ENCODE data around the gene PML.

DNA sequence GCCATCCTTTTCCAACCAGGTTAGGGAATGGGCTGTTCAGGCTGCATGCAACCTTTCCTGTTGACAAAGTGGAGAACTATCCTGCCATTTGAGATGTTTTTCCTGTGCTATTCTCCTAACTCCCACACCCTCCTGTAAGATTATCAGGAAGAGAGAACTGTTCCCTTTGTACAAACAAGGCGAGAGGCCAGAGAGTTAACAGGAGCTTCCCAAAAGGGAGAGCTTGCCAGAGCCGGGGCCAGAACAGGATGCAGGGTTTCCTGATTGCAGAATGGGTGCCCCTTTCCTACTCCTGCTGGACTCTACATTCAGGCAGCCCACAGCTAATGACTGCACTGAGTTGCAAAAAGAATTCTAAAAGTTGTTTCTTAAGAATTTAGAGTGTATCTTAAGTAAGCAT, 17.1 kb downstream of the PML start:
- no peak for TF ChIP-seq POLR2A (IDR thresholded peaks at IDR 0.05)
- TF ChIP-seq, protein P1, sequence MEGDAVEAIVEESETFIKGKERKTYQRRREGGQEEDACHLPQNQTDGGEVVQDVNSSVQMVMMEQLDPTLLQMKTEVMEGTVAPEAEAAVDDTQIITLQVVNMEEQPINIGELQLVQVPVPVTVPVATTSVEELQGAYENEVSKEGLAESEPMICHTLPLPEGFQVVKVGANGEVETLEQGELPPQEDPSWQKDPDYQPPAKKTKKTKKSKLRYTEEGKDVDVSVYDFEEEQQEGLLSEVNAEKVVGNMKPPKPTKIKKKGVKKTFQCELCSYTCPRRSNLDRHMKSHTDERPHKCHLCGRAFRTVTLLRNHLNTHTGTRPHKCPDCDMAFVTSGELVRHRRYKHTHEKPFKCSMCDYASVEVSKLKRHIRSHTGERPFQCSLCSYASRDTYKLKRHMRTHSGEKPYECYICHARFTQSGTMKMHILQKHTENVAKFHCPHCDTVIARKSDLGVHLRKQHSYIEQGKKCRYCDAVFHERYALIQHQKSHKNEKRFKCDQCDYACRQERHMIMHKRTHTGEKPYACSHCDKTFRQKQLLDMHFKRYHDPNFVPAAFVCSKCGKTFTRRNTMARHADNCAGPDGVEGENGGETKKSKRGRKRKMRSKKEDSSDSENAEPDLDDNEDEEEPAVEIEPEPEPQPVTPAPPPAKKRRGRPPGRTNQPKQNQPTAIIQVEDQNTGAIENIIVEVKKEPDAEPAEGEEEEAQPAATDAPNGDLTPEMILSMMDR (IDR thresholded peaks at IDR 0.05): no peak
